ENCODE results near the gene QTRT2.

The QTRT2 gene

DNA sequence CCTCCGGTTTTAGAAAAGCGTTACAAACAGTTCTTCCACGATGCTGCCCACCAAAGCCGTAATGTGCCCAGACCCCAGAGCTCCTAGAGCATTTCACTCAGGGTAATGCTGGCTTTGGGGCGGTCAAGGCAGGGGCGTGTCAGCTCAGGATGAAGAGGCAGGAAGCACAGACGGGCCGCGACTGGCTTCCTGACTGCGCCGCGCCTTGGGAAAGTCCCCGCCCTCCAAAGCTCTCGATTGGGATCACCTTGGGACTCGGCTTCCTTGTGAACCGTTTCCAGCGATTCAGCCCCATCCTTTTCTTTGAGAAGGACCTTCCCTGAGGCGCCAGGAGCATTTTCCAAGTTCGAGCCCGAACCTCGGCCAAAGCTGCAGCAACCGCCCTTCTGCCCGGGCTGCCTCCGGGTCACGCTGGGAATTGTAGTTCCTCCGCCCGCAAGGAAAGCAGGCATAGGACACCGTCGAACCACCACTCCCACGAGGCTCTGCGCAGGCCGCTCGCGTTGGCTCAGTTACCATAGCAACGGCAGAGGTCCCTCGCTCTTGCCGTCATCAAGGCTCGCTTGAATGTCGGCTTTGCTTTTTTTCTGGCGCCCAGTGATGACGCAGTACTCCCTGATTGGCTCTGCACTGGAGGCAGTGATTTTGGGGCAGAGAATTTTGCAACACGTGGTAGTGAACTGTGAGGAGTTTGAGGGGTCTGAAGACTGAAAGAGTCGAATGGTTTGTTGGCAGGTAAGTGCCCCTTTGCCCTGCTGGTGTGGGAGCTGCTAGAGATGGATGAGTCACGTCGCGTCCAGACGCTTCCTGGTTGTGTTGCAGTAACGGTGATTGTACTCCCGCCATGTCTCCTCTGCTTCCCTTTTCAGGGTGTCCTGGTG, at the start of gene QTRT2, which contains the start of gene CCDC191:
TSS of gene QTRT2 (plus strand) at position 608 of the 881 bp plus-strand sequence. CDS start 8,521 bp downstream, outside the sequence.
TSS of gene CCDC191 (minus strand) at position 397 of the 881 bp plus-strand sequence. CDS start at position 337, 60 bp downstream.
- DNase-seq = peak; percentile 98 to 99 (median 99)

DNA sequence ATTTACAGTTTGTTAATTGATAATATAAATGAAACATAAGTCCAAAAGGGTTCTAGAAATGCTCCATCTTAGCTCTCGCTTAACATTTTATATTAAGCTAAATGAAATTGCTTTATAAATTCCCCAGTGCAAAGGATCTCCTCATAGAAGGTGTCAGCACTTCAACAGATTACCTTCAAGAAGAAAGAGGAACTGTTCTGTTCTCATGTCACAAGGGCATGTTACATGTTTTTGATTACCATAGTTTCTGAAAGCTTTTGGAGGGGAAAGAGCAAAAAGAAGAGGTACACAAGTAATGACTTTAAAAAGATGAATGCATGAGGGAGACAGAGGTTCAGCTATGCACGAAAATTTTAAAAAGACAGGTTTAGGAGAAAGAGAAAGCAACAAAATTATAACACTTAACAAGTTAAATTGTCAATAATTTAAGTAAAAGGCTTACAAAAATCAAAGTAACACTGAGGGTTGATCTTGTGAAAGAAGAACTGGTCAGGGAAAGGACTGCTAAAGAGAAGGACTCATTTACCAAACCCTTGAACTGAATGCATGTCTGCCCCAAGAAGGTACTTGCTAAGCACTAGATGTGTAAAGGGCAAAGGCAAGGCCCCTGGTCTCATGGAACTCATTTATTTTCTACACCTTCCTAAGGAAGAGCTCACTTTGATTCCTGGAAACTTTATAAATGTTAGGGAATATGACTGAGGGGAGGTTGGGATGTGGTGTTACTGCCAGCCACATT, 45.3 kb upstream of the QTRT2 start:
- no peak for DNase-seq

DNA sequence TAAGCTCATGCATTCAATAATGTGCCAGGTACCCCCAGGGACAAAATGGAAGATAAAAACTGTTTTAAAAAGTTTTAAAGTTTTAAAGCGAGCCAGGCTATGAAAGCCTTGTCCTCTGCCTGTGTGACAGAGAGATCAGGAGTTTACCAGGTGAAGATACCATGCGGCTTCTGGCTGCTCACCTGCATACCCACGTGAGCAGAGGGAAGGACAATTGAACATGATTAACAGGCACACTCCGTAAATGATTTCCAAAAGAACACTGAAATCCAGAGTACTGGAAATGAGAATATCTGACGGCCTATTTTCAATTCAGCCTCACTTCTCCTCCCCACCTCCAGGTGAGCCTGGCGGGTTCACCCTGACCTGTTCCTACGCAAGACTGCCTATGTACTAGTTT, 42.3 kb upstream of the QTRT2 start:
- no peak for DNase-seq

DNA sequence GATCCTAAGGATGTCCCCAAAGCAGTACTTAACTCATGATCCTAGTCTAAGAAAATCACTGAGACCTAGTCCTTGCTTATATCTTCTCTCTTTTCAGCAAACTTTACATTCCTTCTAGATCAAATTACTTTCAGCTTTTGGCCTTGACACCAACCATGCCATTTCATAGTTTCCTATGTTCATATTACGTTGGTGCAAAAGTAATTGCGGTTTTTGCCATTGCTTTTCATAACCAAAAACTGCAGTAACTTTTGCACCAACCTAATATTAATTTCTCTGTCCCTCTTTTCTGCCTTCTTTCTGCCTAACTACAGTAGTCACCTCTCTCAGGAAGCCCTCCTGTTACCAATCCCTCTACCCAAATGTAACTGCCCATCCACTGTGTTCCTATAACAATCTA, 37.1 kb upstream of the QTRT2 start:
- DNase-seq = no peak

DNA sequence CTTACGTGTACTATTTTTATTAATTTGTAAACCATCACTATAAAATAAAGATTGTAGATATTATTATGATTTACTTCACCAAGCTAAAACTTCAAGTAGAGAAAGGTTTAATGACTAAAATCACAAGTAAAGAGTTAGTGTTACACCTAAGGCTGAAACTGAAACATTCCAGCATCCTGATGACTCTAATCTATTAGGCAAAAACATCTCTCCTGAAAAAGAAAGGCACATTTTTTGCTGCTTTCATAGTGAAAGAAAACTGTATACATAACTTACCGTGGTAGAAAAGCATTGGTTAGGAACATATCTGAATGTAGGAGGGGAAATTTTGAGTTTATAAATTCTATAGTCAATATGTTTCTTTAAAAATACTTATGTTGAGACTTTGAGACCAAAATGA, 35.6 kb upstream of the QTRT2 start:
- DNase-seq = no peak

DNA sequence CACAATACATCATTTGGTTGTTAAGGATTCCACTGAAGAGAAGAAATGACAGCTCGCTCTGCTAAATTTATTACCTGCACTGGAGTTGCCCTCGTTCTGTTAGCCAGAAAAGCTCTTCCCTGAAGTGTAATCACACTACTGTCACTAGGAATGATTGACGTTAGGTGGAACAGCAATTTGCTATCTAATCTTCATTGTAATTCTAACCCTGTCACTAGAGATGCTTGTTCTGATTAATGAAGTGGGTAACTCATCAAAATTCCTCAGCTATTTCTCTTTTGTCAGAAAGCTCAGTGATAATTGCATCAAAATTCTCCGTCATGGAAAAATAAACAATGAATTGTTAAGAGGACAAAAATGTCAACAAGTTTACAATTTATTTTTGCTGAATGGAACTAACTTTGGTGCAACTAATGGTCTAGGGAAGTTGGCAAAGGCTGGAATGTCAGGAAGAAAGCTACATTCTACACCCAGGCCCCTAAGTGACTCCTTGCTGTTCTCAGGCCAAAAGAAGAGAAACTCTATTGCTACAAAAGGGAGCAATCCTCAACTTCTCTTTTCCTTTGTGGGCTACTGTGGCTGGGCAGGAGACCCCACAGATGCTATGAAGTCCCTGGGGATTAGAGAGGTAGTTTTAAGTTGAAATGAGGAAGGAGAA, 34.3 kb upstream of the QTRT2 start:
- DNase-seq = peak in 1 of 3 experiments; percentile 43

DNA sequence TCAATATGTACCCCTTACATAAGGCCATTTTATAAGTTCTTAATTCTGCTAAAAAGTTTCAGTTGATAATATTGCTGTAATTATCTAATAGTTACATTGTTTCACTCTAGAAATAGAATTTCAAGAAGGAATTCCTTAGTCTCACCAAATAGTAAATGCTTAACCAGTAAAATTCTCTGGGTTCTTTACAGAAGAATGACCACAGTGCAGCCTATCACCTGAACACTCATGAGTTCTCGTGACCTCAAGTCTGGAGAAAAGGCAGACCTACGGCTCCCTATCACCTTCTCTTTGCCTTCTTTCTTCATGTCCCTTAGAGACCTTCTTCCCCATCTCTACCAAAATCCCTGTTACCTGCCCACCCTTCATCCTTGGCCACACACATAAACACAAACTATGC, 31.1 kb upstream of the QTRT2 start:
- DNase-seq = no peak

DNA sequence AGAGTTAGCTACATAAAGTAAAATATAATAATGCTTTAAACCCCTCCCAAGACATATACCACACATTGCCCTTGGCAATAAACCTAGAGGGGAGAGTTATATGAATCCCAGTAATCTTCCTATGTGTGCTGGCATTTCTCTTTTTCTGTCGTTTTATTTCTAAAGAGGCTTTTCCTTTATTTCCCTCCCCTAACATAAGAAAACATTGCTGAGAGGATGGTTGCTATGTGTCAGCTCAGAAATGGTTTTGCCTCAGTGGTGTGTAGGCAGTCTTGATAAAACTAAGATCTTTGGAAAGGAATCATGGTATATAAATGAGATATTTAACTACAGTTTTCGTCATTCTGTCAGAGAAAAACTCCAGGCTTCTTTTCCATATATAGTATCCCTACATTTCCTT, 30.2 kb upstream of the QTRT2 start:
- DNase-seq = no peak

DNA sequence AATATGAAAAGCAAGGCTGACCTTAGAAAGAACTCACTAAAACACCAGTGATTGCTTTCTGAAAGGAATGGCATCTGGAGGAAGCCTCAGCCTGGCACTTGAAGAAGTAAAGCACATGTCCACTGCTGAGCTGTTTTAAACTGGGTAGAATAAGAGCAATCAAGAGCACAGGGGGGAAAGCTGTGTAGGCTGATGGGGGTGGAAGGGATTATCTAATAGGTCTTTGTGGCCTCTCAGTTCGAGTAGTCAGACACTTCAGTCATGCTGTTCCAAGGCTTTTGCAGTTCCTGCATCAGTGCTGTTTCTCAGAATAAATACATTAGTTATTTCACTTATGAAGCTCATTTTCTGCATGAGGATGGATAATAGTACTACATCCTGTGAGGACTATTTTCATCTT, 22.8 kb upstream of the QTRT2 start:
- no peak for DNase-seq

DNA sequence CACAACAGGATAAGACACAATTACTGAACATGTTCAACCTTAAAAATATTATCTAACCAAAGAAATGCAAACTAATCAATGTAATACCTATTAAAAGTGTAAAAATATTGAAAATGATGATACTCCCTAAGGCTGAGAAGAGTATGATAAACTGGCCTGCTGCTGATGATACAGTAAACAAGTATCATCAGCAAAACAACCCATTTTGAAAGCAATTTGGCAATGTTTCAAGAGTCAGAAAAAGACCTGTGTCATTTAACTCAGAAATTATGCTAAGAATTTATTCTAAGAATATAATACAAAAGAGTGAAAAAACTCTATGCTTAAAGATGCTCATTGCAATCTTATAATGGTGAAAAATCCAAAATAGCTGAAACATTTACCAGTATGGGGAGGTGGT, 22.3 kb upstream of the QTRT2 start:
- no peak for DNase-seq

DNA sequence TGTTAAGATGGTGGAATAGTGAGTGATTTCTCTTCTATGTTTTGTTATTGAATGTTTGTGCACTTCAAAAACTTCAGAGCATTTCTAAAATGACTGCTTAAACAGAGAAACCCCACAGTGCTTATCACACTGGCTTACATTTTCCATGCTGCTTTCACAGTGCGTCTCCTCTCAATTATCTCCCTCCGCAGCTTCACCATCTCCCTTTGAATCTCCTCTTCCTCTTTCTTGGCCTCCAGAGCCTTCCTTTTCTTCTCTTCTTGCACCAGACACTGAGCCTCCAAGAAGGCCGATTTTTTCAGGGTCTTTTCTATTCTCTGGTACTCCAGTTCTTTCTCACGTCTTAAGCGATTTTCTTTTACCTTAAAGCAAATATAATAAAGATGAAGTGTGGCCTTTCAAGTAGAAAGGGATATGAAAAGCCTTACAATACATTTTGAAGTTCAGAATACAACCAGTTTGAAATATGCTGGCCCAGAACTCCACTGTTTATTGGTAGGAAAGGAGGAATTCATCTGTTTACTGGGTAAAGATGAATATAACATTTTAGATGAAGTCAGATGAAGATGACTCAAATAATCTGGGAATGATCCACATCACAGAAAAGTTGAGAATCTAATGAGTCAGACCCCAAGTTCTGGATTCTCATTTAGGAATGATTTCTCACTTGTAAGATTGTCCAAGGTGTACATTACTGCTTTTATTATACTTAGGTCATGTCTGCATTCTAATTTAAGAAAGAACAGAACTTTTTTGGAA, 21.6 kb upstream of the QTRT2 start:
- DNase-seq = no peak

DNA sequence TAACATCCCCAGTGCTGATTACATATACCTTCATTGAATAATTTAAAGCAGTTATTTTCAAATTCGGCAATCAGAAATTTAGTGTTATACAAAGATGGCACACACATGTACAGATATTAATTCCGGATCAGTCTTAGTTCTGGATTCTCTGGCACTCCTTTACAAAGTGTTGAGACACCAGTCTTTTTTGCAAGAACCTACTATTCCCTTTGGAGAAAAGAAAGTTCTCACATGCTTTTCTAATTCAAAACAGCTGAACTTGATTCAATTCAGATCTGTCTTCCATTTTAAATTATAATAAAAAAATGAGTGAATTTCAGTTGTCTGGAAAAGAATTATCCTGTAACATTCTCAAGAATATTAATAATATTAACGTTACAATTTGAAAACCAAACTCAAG, 20.6 kb upstream of the QTRT2 start:
- DNase-seq = no peak

DNA sequence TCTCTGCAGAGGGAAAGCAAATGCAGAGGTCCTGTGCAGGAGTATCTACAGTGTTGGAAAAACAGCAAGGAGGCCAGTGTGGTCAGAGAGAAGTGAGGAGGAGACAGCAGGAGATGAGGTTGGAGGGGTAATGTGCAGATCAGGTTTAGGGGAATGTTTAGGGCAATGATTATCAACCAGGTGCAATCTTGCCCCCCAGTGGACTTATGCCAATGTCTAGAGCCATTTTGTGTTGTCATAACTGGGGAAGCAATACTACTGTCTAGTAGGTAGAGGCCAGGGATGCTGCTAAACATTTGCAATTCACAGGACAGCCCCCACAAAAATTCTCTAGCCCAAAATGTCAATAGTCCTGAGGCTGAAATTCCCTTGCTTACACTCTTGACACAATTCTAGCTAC, 13.3 kb upstream of the QTRT2 start:
- DNase-seq = no peak

DNA sequence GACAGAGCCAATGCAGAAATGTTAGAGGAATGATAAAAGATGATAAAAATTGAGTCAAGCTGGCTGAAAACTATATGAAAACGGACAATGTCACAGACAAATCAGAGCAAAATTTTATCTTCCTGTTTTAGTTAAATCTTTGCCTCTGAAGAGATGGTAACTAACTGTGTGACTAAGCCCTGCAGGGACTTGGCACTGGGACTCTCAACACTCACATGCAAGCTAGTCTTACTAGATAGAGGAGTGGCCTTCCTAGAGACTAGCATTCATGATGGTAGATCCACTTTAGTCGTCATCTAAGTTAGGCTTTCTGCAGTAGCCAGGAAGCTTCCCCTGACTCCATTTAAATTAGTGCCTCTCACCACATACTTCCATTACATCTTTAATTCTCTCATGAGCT, 4.3 kb upstream of the QTRT2 start:
- DNase-seq = no peak

DNA sequence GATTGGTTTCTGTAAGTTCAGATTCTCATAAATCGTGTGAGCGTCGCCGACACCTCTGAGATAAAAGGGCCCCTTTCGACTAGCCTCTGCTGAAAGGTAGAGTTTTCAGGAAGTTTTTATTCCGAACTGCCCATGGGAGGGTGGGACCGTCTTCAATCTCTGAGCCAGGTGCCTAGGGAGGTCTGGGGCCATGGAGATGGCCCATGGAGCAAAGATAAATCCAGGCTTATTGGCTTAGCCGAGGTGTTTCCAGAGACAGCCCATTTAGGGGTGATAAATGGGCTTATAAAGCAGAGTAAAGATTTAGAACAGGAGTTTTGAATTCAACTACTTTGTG, 442 bp downstream of the QTRT2 start:
- no peak for DNase-seq

DNA sequence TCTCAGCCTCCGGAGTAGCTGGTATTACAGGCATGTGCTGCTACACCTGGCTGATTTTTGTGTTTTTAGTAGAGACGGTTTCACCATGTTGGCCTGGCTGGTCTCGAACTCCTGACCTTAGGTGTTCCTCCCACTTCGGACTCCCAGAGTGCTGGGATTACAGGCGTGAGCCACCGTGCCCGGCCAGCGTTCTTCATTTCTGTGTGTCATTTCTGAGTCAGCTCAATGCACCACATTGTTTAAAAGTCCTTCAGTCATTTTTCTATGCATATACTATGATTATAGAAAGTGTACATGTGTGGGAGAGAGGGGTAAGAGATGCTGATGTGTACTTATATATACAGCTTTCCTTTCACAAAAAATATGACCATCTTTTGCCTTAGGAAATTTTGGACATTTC, 2.1 kb downstream of the QTRT2 start:
- DNase-seq = no peak

DNA sequence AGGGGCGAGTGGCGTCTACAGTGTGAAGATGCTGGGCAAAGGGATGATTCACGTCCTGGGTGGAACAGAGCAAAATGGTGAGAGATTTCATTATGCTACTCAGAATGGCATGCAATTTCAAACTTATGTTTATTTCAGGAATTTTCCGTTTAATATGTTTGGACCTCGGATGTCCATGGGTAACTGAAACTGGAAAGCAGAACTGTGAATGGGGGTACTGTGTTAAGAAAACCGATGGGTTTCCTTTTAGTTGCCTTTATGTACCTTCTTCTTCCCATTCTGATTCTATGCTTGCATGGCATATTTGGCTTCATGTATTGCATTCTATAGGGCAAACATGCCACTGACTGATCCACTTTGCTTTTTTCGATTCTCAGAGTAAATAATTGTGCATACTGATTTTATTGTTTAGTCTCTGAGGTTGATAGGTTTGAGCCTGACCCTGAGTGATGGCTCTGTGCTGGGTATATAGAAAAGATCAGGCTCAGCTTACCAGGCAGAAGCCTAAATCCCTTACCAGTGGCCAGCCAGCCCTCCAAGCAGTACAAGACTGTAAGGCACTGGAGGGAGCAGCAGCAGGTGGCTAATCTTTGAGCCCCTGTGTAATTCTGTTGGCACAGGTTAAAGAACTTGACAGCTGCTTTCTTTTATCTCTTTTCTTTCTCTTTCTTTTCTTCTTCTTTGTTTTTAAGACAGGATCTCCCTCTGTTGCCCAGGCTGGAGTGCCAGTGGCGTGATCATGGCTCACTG, 4.5 kb downstream of the QTRT2 start:
- DNase-seq = no peak

DNA sequence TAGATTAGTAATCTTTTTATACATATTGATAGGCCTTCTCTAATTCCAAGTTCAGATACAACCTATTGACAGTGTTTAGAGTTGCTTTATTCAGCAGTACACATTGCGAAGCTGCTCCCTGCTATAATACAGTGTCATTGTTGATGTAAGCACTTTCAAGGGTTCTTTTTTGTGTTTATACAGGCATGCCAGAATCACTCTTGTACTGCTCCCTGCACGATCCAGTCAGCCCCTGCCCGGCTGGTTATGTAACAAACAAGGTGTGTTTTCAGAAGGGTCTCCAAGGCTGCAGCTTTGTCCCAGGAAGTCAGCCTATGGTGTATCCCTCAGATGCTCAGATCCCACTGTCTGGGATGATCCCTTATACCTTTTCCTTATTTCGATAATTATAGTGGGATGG, 11.3 kb downstream of the QTRT2 start:
- DNase-seq = no peak

DNA sequence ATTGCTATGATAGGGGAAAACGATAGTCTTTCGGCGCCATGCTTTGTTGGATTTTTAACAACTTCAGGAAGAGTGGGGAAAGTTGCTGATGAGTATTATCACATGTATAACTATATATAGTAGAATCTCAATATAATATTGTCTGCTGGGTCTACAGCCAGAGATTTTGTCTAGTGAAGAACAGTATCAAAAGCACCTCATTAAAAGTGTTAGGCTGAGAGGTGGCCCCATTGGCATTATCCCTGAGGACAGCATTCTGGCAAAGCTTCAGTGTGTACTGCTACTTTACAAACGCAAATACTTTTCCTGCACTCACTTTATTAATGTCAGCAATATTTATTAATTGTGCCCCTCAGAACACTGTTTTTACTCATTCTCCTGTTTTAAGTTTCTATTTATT, 11.8 kb downstream of the QTRT2 start:
- no peak for DNase-seq

DNA sequence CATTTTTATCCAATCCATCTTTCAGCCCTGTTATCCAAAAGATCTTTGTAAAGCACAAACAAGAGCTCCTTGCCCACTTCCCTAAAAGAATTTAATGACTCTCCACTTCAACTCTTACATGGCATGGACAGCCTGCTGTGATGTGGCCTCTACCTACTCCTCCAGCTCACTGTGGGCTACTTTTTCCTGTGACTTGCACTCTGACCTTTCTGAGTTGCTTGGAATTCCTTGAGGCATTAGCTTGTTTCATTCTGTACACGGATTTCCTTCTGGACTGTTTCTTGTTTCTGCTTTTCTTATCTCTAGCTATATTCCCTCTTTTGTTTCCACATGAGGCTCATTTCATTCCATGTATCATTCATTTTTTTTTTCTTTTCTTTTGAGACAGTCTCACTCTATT, 15.2 kb downstream of the QTRT2 start:
- no peak for DNase-seq

DNA sequence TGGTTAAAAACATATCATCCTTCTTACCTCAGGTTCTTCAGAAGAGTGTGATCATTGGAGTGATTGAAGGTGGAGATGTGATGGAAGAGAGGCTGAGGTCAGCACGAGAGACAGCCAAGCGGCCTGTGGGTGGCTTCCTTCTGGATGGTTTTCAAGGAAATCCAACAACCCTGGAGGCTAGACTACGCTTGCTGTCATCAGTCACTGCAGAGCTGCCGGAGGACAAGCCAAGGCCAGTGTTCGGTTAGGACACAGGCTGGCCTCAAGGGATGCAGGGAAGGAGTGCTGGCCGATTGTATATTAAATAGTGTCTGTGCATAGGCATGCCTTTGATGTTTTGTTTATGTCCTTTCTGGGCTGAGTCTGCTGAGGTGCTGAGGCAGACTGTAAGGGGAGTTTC, 20.2 kb downstream of the QTRT2 start:
- no peak for DNase-seq

DNA sequence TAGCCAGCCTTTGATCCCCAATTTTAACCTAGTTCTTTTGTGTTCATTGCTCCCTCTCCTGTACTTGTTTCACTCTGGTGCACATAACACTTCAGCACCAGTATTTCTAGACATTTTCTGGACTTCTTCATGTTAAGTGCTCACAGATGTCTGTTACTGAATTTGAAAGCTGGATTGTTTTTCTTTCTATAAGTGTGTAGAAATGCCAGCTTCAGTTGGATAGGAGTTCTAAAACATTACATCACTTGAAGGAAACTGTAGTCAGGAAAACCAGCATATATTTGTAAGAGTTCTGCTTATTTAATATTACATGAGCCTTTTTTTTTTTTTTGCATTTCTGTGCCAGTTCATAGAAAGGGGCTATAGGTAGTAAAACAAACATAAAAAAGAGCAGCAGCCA, 21.6 kb downstream of the QTRT2 start:
- no peak for DNase-seq

Data from NCI-H1417 (cell line).